Neural cell (in vitro differentiated cells): ENCODE measurements around the gene MRPL9. TPM values are rescaled to one million over a fixed set of nuclear protein-coding genes. Genes with fewer than 3 reads are reported as not detected.

ENCODE experiments used
- H2AFZ ChIP-seq: fragments of 200-600, 300-800 bp; sonication (generic), shearing (Covaris generic); 2 replicates; pipeline ENCODE4 v1.6.0; 2014; ENCODE audit warnings: low read depth, mild to moderate bottlenecking, antibody characterized with exemption, low read length, moderate library complexity
- H3F3A ChIP-seq: fragments of 200-600 bp; shearing (Covaris generic); 2 replicates; pipeline ENCODE4 v1.6.1; 2016; ENCODE audit warnings: mild to moderate bottlenecking, moderate library complexity, mixed read lengths, antibody characterized with exemption, low read length; ENCODE audit not compliant: insufficient read depth, poor library complexity, severe bottlenecking
- H3K27ac ChIP-seq: fragments of 200-600, 300-800 bp; sonication (generic), shearing (Covaris generic); 2 replicates; pipeline ENCODE4 v1.5.1; 2014; ENCODE audit warnings: mild to moderate bottlenecking, low read length, moderate library complexity
- H3K27me3 ChIP-seq: fragments of 300-800, 200-600 bp; sonication (generic), shearing (Covaris generic); 2 replicates; pipeline ENCODE4 v1.6.0; 2014; ENCODE audit warnings: mild to moderate bottlenecking, low read depth, low read length, moderate library complexity; ENCODE audit not compliant: insufficient read depth
- H3K36me3 ChIP-seq: fragments of 300-800, 200-600 bp; sonication (generic), shearing (Covaris generic); 2 replicates; pipeline ENCODE4 v1.5.1; 2014; ENCODE audit warnings: mild to moderate bottlenecking, antibody characterized with exemption, low read length, moderate library complexity; ENCODE audit not compliant: insufficient read depth
- H3K4me2 ChIP-seq: fragments of 300-800, 200-600 bp; sonication (generic), shearing (Covaris generic); 2 replicates; pipeline ENCODE4 v1.6.0; 2014; ENCODE audit warnings: mild to moderate bottlenecking, low read length
- H3K4me3 ChIP-seq: fragments of 300-800, 200-600 bp; sonication (generic), shearing (Covaris generic); 2 replicates; pipeline ENCODE4 v1.5.1; 2014; ENCODE audit warnings: mild to moderate bottlenecking, low read length, moderate library complexity
- H3K79me2 ChIP-seq: fragments of 200-600 bp; shearing (Covaris generic); replicated peaks from 2 replicates; pipeline ENCODE4 v1.6.0; 2014; ENCODE audit warnings: mild to moderate bottlenecking, low read length, moderate library complexity; ENCODE audit not compliant: insufficient read depth
- H3K9ac ChIP-seq: fragments of 300-800, 200-600 bp; sonication (generic), shearing (Covaris generic); 2 replicates; pipeline ENCODE4 v1.6.1; 2016; ENCODE audit warnings: mild to moderate bottlenecking, low read length, mixed read lengths
- H3K9me2 ChIP-seq: fragments of 200-600 bp; shearing (Covaris generic); 2 replicates; pipeline ENCODE4 v1.6.1; 2016; ENCODE audit warnings: mild to moderate bottlenecking, low read length, mixed read lengths; ENCODE audit not compliant: insufficient read depth
- H3K9me3 ChIP-seq: fragments of 200-600, 300-800 bp; sonication (generic), shearing (Covaris generic); 2 replicates; pipeline ENCODE4 v1.6.1; 2016; ENCODE audit warnings: mild to moderate bottlenecking, mixed run types, low read length, moderate library complexity, mixed read lengths
- H4K20me1 ChIP-seq: fragments of 200-600 bp; shearing (Covaris generic); 2 replicates; pipeline ENCODE4 v1.6.1; 2016; ENCODE audit warnings: mild to moderate bottlenecking, mixed run types; ENCODE audit not compliant: insufficient read depth
- EP300 ChIP-seq: fragments of 450-650 bp; conservative IDR thresholded peaks from 2 replicates; pipeline ENCODE4 v1.6.1; 2014; ENCODE audit warnings: antibody characterized with exemption, mild to moderate bottlenecking, moderate library complexity; ENCODE audit not compliant: poor library complexity, severe bottlenecking
- EZH2 ChIP-seq: fragments of 200-600, 300-800 bp; shearing (Covaris generic), sonication (generic); IDR thresholded peaks from 2 replicates; pipeline ENCODE4 v1.6.1; 2014; ENCODE audit warnings: antibody characterized with exemption, low read length, borderline replicate concordance, mild to moderate bottlenecking; ENCODE audit not compliant: insufficient read depth, poor library complexity, severe bottlenecking
- MXI1 ChIP-seq: fragments of 450-650 bp; conservative IDR thresholded peaks from 2 replicates; pipeline ENCODE4 v1.6.1; 2014; ENCODE audit warnings: antibody characterized with exemption, mild to moderate bottlenecking; ENCODE audit not compliant: poor library complexity, severe bottlenecking
- POLR2AphosphoS5 ChIP-seq: IDR thresholded peaks from 2 replicates; pipeline ENCODE4 v1.6.1; 2012
- RAD21 ChIP-seq: fragments of 450-650 bp; conservative IDR thresholded peaks from 2 replicates; pipeline ENCODE4 v1.6.1; 2014; ENCODE audit warnings: antibody characterized with exemption, mild to moderate bottlenecking, moderate library complexity
- SMC3 ChIP-seq: fragments of 450-650 bp; conservative IDR thresholded peaks from 2 replicates; pipeline ENCODE4 v1.6.1; 2014; ENCODE audit warnings: antibody characterized with exemption, mild to moderate bottlenecking, moderate library complexity; ENCODE audit not compliant: poor library complexity
- TAF1 ChIP-seq: IDR thresholded peaks from 2 replicates; pipeline ENCODE4 v1.6.1; 2012; ENCODE audit warnings: low read depth
- polyA plus RNA-seq: library from polyadenylated mRNA; depleted of rRNA; stranded (reverse); fragments of >200 nt; gene quantifications from 2 replicates; pipeline ENCODE4 v1.2.3, GENCODE V29; 2014
- TF ChIP-seq, protein P1 (sequence below): fragments of 450-650 bp; IDR thresholded peaks from 2 replicates; pipeline ENCODE4 v1.5.1; 2014; ENCODE audit warnings: antibody characterized with exemption, mild to moderate bottlenecking, moderate library complexity; ENCODE audit not compliant: poor library complexity, severe bottlenecking
- TF ChIP-seq, protein P2 (sequence below): IDR thresholded peaks from 2 replicates; pipeline ENCODE4 v1.6.1; 2012; ENCODE audit warnings: borderline replicate concordance

MRPL9 gene
- polyA plus RNA-seq, 1 donor from 2014 or later, result 134 TPM

- H3K9me3 ChIP-seq, result no peaks in the 10 kb centered on the region
- H3F3A ChIP-seq, result no peaks in the 10 kb centered on the region
- H3K4me3 ChIP-seq, result no peak overlapping the region
- H3K27me3 ChIP-seq, result no peaks in the 10 kb centered on the region
- no peak overlapping the region for H3K9ac ChIP-seq
- no peaks in the 10 kb centered on the region for H4K20me1 ChIP-seq
- TF ChIP-seq POLR2AphosphoS5 (no peak), MXI1 (no peak), RAD21 (no peak), SMC3 (no peak), EZH2 (no peak), TAF1 (no peak), EP300 (no peak)
- TF ChIP-seq, protein P1, sequence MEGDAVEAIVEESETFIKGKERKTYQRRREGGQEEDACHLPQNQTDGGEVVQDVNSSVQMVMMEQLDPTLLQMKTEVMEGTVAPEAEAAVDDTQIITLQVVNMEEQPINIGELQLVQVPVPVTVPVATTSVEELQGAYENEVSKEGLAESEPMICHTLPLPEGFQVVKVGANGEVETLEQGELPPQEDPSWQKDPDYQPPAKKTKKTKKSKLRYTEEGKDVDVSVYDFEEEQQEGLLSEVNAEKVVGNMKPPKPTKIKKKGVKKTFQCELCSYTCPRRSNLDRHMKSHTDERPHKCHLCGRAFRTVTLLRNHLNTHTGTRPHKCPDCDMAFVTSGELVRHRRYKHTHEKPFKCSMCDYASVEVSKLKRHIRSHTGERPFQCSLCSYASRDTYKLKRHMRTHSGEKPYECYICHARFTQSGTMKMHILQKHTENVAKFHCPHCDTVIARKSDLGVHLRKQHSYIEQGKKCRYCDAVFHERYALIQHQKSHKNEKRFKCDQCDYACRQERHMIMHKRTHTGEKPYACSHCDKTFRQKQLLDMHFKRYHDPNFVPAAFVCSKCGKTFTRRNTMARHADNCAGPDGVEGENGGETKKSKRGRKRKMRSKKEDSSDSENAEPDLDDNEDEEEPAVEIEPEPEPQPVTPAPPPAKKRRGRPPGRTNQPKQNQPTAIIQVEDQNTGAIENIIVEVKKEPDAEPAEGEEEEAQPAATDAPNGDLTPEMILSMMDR, result no peak
- TF ChIP-seq, protein P2, sequence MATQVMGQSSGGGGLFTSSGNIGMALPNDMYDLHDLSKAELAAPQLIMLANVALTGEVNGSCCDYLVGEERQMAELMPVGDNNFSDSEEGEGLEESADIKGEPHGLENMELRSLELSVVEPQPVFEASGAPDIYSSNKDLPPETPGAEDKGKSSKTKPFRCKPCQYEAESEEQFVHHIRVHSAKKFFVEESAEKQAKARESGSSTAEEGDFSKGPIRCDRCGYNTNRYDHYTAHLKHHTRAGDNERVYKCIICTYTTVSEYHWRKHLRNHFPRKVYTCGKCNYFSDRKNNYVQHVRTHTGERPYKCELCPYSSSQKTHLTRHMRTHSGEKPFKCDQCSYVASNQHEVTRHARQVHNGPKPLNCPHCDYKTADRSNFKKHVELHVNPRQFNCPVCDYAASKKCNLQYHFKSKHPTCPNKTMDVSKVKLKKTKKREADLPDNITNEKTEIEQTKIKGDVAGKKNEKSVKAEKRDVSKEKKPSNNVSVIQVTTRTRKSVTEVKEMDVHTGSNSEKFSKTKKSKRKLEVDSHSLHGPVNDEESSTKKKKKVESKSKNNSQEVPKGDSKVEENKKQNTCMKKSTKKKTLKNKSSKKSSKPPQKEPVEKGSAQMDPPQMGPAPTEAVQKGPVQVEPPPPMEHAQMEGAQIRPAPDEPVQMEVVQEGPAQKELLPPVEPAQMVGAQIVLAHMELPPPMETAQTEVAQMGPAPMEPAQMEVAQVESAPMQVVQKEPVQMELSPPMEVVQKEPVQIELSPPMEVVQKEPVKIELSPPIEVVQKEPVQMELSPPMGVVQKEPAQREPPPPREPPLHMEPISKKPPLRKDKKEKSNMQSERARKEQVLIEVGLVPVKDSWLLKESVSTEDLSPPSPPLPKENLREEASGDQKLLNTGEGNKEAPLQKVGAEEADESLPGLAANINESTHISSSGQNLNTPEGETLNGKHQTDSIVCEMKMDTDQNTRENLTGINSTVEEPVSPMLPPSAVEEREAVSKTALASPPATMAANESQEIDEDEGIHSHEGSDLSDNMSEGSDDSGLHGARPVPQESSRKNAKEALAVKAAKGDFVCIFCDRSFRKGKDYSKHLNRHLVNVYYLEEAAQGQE, result no peak
- no peak overlapping the region for H3K4me2 ChIP-seq
- H2AFZ ChIP-seq, result no peak overlapping the region
- H3K27ac ChIP-seq, result no peak overlapping the region
- H3K36me3 ChIP-seq, result no peaks in the 10 kb centered on the region
- H3K9me2 ChIP-seq, result no peaks in the 10 kb centered on the region
- no peaks in the 10 kb centered on the region for H3K79me2 ChIP-seq
Observed at GRCh38 chr1:151802372-151802771, 39.1 kb upstream of the MRPL9 start.

DNA sequence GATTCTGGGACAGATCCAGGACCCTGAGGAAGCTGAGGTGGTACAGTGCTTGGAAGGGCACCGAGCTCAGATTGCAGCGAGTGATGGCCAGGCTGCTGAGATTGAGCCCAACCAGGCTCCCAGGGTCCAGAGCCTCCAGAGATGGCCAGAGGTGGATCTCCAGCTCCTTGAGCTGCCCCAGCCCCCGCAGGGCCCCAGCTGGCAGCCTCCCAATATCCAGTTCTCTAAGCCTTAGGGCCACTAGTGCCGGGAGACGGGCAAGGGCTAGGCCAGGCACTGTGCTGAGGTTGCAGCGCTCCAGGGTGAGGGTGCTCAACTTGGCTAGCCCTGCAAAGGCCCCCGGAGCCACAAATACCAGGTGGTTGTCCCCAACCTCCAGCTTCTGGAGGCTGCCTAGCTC lies 38.5 kb upstream of the MRPL9 start:
- Histone ChIP-seq H3F3A (no peaks in the 10 kb centered on the region), H3K79me2 (no peaks in the 10 kb centered on the region), H3K9me2 (no peaks in the 10 kb centered on the region), H3K4me3 (no peak overlapping the region), H3K27ac (no peak overlapping the region), H2AFZ (no peak overlapping the region), H3K4me2 (no peak overlapping the region), H4K20me1 (no peaks in the 10 kb centered on the region), H3K9me3 (no peaks in the 10 kb centered on the region), H3K27me3 (no peaks in the 10 kb centered on the region), H3K36me3 (no peaks in the 10 kb centered on the region), H3K9ac (no peak overlapping the region)
- TF ChIP-seq, protein P2, result no peak
- no peak for TF ChIP-seq TAF1
- no peak for TF ChIP-seq EP300
- TF ChIP-seq, protein P1, result no peak
